Measurements from ENCODE around the gene ZC3H12D. TPM values are rescaled to one million over a fixed set of nuclear protein-coding genes. Genes with fewer than 3 reads are reported as not detected.

Gene ZC3H12D
- total and polyA plus RNA-seq, 7 donors, result 0.17 to 0.41 (median 0.26) TPM

DNA sequence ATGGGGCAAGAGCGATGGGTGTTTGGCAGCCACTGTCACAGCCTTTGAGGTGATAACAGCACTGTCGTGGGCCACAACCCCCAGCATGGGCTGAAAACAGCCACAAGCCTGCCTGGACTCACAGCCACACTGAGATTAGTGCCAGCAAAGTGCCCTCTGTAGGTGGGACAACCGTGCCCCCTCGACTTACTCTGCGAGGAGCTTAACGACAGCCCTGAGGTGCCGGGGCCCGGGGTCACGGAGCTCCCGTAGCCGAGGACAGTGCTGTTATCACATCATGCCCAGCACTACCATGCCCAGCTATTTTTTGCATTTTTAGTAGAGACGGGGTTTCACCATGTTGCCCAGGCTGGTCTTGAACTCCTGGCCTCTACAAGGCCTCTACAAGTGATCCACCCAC lies 48.2 kb downstream of the ZC3H12D start:
- H3K4me1 ChIP-seq, result no peaks in the 10 kb centered on the region
- H3K36me3 ChIP-seq (ENCODE audit: insufficient read depth in 1 of 2, low read depth in 1 of 2), result no peaks in the 10 kb centered on the region
- DNase-seq (no peak), ATAC-seq (no peak)
- no peak overlapping the region for H3K4me3 ChIP-seq
- H3K27me3 ChIP-seq (ENCODE audit: insufficient read depth in 3 of 3, low read length in 2 of 3), result no peaks in the 10 kb centered on the region
- intact Hi-C loops (cut with DNase I), result no loop called here
- H3K27ac ChIP-seq, result no peak overlapping the region
- WGBS, 3 donors, result 95 to 98% (median 96%) methylated on average over 12 of the region's 12 CpGs
- TF ChIP-seq, protein P1, sequence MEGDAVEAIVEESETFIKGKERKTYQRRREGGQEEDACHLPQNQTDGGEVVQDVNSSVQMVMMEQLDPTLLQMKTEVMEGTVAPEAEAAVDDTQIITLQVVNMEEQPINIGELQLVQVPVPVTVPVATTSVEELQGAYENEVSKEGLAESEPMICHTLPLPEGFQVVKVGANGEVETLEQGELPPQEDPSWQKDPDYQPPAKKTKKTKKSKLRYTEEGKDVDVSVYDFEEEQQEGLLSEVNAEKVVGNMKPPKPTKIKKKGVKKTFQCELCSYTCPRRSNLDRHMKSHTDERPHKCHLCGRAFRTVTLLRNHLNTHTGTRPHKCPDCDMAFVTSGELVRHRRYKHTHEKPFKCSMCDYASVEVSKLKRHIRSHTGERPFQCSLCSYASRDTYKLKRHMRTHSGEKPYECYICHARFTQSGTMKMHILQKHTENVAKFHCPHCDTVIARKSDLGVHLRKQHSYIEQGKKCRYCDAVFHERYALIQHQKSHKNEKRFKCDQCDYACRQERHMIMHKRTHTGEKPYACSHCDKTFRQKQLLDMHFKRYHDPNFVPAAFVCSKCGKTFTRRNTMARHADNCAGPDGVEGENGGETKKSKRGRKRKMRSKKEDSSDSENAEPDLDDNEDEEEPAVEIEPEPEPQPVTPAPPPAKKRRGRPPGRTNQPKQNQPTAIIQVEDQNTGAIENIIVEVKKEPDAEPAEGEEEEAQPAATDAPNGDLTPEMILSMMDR (IDR thresholded peaks at IDR 0.05), result no peak
- no peaks in the 10 kb centered on the region for H3K9me3 ChIP-seq

DNA sequence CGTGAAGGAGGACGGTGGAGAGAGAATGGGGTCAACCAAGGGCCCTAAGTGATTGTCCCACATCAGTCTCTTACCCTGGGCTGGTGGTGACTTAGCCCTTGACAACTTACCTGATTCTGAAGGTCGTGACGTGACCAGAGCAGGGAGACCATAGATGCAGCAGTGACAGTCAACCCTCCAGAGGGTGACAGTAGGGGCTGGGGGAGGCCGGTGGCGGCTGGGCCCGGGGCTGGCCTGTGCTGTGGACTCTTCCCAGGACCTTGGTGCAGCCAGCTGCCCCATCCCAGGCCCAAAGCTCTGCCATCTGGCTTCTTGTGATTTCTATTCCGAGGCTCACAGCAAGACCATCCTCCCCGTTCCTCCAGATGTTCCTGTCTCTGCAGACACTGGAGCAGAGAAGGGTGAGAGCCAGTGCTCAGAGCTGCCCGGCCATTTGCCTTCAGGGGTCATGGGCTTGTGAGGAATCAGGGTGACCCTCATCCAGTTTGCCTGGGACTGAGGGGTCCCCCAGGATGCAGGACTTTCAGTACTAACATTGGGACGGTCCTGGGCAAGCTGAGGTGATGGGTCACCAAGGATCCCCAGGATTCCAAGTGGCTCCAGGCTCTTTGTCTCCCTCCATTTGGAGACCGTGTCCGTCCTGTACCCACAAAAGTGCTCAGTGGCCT lies 48.8 kb downstream of the ZC3H12D start:
- Histone ChIP-seq H3K4me3 (no peak overlapping the region), H3K4me1 (no peaks in the 10 kb centered on the region), H3K27ac (no peak overlapping the region), H3K36me3 (ENCODE audit: insufficient read depth in 1 of 2, low read depth in 1 of 2) (no peaks in the 10 kb centered on the region), H3K9me3 (no peaks in the 10 kb centered on the region), H3K27me3 (ENCODE audit: insufficient read depth in 3 of 3, low read length in 2 of 3) (no peaks in the 10 kb centered on the region)
- no peak for ATAC-seq
- 85 to 94% (median 91%) methylated on average over 13 of the region's 13 CpGs for WGBS, 3 donors
- TF ChIP-seq, protein P1 (IDR thresholded peaks at IDR 0.05), result no peak
- intact Hi-C loops (cut with DNase I), result no loop called here
- no peak for DNase-seq

DNA sequence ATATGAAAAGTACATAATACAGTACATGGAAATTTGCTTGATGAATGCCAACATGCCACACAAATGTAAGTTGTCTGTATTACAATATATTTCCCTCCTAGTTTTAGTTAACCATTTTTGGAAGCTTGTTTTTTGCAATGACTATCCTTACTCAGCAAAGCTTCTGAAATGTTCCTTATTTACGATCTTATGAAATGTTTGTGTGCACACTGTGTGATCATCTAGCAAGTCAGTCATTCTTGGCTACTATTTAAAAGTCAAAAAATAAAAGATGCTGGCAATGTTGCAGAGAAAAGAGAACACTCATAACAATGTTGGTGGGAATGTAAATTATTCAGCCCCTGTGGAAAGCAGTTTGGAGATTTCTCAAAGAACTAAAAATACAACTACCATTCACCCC lies 50.9 kb downstream of the ZC3H12D start:
- no peaks in the 10 kb centered on the region for H3K36me3 ChIP-seq (ENCODE audit: insufficient read depth in 1 of 2, low read depth in 1 of 2)
- intact Hi-C loops (cut with DNase I), result loop anchor here (2.0 kb wide), 2 partner anchors 351 to 405 kb away; no protein-coding TSS in a partner anchor
- ATAC-seq, result no peak

DNA sequence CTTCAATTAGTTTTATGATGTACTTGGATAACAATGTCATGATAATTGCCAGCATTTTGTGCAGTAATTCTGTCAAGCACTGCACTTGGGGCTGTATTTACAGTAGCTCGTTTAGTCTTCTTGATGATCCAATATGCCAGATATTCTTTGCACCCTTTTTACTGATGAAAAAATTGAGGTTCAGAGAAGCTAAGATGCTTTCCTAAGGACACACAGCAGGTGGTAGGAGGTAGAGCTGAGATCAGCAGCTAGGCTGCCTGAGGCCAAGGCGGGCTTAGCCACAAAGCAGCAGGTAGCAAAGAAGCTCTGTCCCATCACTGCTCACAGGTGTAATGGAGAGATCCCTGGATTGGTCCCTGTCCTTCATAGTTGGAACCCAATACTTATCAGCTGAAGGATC lies 51.4 kb downstream of the ZC3H12D start:
- no peaks in the 10 kb centered on the region for H3K4me1 ChIP-seq
- no peaks in the 10 kb centered on the region for H3K36me3 ChIP-seq (ENCODE audit: insufficient read depth in 1 of 2, low read depth in 1 of 2)
- TF ChIP-seq, protein P1 (IDR thresholded peaks at IDR 0.05), result no peak
- no peaks in the 10 kb centered on the region for H3K9me3 ChIP-seq
- H3K27me3 ChIP-seq (ENCODE audit: insufficient read depth in 3 of 3, low read length in 2 of 3), result no peaks in the 10 kb centered on the region
- ATAC-seq, result no peak
- WGBS, 3 donors, result 75 to 85% (median 77%) methylated on average over 2 of the region's 2 CpGs
- intact Hi-C loops (cut with DNase I), result loop anchor here (2.0 kb wide), 2 partner anchors 351 to 405 kb away; no protein-coding TSS in a partner anchor
- H3K4me3 ChIP-seq, result no peak overlapping the region
- no peak for DNase-seq
- no peak overlapping the region for H3K27ac ChIP-seq

More for the DNA sequence above, 50.9 kb downstream of the ZC3H12D start:
- H3K27ac ChIP-seq, result no peak overlapping the region
- no peaks in the 10 kb centered on the region for H3K4me1 ChIP-seq
- TF ChIP-seq, protein P1 (IDR thresholded peaks at IDR 0.05), result no peak
- H3K9me3 ChIP-seq, result no peaks in the 10 kb centered on the region
- no peak for DNase-seq
- no peak overlapping the region for H3K4me3 ChIP-seq
- H3K27me3 ChIP-seq (ENCODE audit: insufficient read depth in 3 of 3, low read length in 2 of 3), result no peaks in the 10 kb centered on the region
- WGBS, 3 donors, result 45 to 63% (median 52%) methylated on average over 1 of the region's 1 CpG

Data from psoas muscle (tissue), 8 donors.